Loucy (cell line): ENCODE measurements around the gene GSDME.

Experiments
- CTCF ChIP-seq: fragments of 200-600 bp; sonication (generic); conservative IDR thresholded peaks from 2 replicates; pipeline ENCODE4 v1.5.1; 2014; ENCODE audit warnings: mild to moderate bottlenecking, antibody characterized with exemption, low read length
- EZH2phosphoT487 ChIP-seq: fragments of 200-600 bp; IDR thresholded peaks from 2 replicates; pipeline ENCODE4 v1.6.1; 2018; ENCODE audit warnings: antibody characterized with exemption, mild to moderate bottlenecking, moderate library complexity, borderline replicate concordance

DNA sequence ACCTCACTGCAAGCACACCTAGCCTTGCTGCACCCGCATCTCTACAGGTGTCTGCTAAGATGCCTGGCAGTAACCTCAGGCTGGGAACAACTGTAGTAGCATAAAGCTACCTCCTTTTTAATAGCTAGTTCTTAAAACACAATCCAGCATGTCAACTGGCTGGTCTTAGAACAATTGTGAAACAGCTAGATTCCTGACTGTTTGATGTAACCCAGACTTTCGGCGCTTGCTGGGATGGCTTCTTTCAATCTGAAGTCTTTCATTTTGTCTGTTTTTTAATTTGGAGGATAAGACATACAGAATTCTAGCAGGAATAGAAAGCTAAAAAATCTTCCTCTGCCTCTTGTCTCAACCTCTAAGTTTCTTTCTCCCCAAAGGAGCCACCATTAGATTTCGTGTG is 59.8 kb downstream of the GSDME start:
- TF ChIP-seq EZH2phosphoT487 (no peak), CTCF (no peak)
